RWPE1 (cell line): Measurements from ENCODE around the gene BRD4.

Experiments used
- CTCF ChIA-PET: fragments of 350-600 bp; sonication (Branson Sonifier 250); formaldehyde crosslinking; extraction: SDS; loops from one replicate; lab custom pipeline; 2021; lab: Yijun Ruan, JAX
- POLR2A ChIA-PET: fragments of 400-600 bp; formaldehyde crosslinking; extraction: SDS; loops from one replicate; lab custom pipeline; 2020; ENCODE audit warnings: antibody characterized with exemption; ENCODE audit not compliant: low non-redundant PET; lab: Yijun Ruan, JAX
- DNase-seq: peaks from one replicate; pipeline ENCODE4 v3.0.0; 2012; ENCODE audit warnings: low spot score
- H3K27ac ChIP-seq: fragments of 450-650 bp; 2 replicates; pipeline ENCODE4 v1.5.1; 2017
- TF ChIP-seq, protein P1 (sequence below): fragments of 450-650 bp; conservative IDR thresholded peaks from 2 replicates; pipeline ENCODE4 v1.5.1; 2017; ENCODE audit warnings: low read depth, mild to moderate bottlenecking

BRD4 gene

GRCh38 chr19:15244106-15244803 is 88.1 kb downstream of the BRD4 start:
- no peak for DNase-seq
- CTCF ChIA-PET = interaction anchor here (0.7 to 1.0 kb wide), 2 partner anchors 16 to 48 kb away, joined by 3 to 4 read pairs; no protein-coding TSS in a partner anchor
- TF ChIP-seq, protein P1, sequence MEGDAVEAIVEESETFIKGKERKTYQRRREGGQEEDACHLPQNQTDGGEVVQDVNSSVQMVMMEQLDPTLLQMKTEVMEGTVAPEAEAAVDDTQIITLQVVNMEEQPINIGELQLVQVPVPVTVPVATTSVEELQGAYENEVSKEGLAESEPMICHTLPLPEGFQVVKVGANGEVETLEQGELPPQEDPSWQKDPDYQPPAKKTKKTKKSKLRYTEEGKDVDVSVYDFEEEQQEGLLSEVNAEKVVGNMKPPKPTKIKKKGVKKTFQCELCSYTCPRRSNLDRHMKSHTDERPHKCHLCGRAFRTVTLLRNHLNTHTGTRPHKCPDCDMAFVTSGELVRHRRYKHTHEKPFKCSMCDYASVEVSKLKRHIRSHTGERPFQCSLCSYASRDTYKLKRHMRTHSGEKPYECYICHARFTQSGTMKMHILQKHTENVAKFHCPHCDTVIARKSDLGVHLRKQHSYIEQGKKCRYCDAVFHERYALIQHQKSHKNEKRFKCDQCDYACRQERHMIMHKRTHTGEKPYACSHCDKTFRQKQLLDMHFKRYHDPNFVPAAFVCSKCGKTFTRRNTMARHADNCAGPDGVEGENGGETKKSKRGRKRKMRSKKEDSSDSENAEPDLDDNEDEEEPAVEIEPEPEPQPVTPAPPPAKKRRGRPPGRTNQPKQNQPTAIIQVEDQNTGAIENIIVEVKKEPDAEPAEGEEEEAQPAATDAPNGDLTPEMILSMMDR = no peak
- POLR2A ChIA-PET = no interaction called here
- H3K27ac ChIP-seq = peak overlapping the region; percentile 97

- peak overlapping the region; percentile 15 for H3K27ac ChIP-seq
- CTCF ChIA-PET = interaction anchor here (0.7 to 1.0 kb wide), 2 partner anchors 17 to 48 kb away, joined by 3 to 4 read pairs; no protein-coding TSS in a partner anchor
- TF ChIP-seq, protein P1 = no peak
- POLR2A ChIA-PET = no interaction called here
- DNase-seq = no peak
These were observed 88.9 kb downstream of the BRD4 start for GRCh38 chr19:15243236-15243957.

- ChIA-PET CTCF (no interaction called here), POLR2A (no interaction called here)
- DNase-seq = no peak
- H3K27ac ChIP-seq = peak overlapping the region; percentile 44
- TF ChIP-seq, protein P1 = no peak
These were observed 91.0 kb downstream of the BRD4 start for GRCh38 chr19:15241259-15241910.

DNA sequence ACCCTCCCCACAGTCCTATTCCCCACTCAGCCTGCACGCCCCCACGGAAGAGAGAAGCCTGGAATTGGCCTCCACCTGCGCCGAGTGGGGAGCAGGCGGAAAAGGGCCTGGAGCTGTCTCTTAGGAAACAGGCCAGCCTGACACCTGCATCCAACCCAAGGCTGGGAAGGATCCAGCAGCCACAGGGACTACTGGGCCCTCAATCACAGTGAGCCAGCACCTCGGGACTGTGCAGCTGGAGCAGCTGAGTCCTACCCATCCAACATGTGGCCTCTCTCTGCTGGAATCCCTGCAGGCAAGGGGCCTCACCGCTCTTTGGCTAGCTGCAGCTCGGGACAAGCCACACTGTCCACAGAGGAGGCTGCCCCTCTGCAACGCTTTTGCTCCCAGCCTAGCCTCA is 91.8 kb downstream of the BRD4 start:
- TF ChIP-seq, protein P1 = no peak
- ChIA-PET POLR2A (no interaction called here), CTCF (no interaction called here)
- peak overlapping the region; percentile 44 for H3K27ac ChIP-seq
- DNase-seq = no peak

GRCh38 chr19:15239337-15239949 is 92.9 kb downstream of the BRD4 start:
- ChIA-PET POLR2A (no interaction called here), CTCF (no interaction called here)
- TF ChIP-seq, protein P1 = no peak
- DNase-seq = no peak
- no peak overlapping the region for H3K27ac ChIP-seq

- TF ChIP-seq, protein P1 = no peak
- ChIA-PET CTCF (no interaction called here), POLR2A (no interaction called here)
- no peak for DNase-seq
- H3K27ac ChIP-seq = peak overlapping the region; percentile 18
These were observed 93.6 kb downstream of the BRD4 start for GRCh38 chr19:15238639-15239155.
